ENCODE data around the gene HENMT1. TPM values are rescaled to one million over a fixed set of nuclear protein-coding genes. Genes with fewer than 3 reads are reported as not detected.
"Not testable (repeated sequence)": the region's sequence is repeated elsewhere in the genome, so short reads cannot be mapped to it uniquely, and the experiment has no call there.

The HENMT1 gene
- total RNA-seq, 1 experiment from 2014 or later = not detected

- CTCF ChIA-PET = no interaction called here
- Histone ChIP-seq H4K20me1 (ENCODE audit: insufficient read depth) (no peaks in the 10 kb centered on the region), H3K27me3 (ENCODE audit: insufficient read depth, low read length) (no peaks in the 10 kb centered on the region), H3K4me1 (ENCODE audit: control insufficient read depth in 1 of 2, insufficient read depth in 2 of 2, low read length in 2 of 2) (peaks cover 0 to under 1% of the 10 kb centered on the region in 2 experiments; a peak in 1 of 4 replicates), H2AFZ (ENCODE audit: low read depth, low read length, poor library complexity, severe bottlenecking) (no peak overlapping the region), H3K27ac (ENCODE audit: low read depth, low read length) (no peak overlapping the region), H3K4me3 (replicated peaks in 1 of 2; ENCODE audit: low read depth in 1 of 2, low read length in 2 of 2) (no peak overlapping the region), H3K9me3 (ENCODE audit: control insufficient read depth in 1 of 2, insufficient read depth in 1 of 2, low read depth in 1 of 2, low read length in 2 of 2) (no peaks in the 10 kb centered on the region), H3K9me2 (ENCODE audit: insufficient read depth) (no peaks in the 10 kb centered on the region), H3K36me3 (ENCODE audit: control insufficient read depth in 1 of 2, insufficient read depth in 2 of 2, low read length in 2 of 2) (no peaks in the 10 kb centered on the region), H3K79me2 (ENCODE audit: insufficient read depth, low read length) (peaks cover under 1% of the 10 kb centered on the region; the same call in 1 of the 2 replicates), H3K4me2 (ENCODE audit: low read length) (no peak overlapping the region), H3K9ac (ENCODE audit: low read length) (no peak overlapping the region)
- ATAC-seq (no peak), DNase-seq (ENCODE audit: low read depth, low spot score) (no peak)
- POLR2A ChIA-PET = no interaction called here
- intact Hi-C loops (cut with micrococcal nuclease) = no loop called here
- RAD21 ChIA-PET (ENCODE audit: low non-redundant PET in 1 of 2, low total read pairs in 2 of 2, uncharacterized antibody in 2 of 2, unreplicated experiment in 2 of 2) = no interaction called here
- TF ChIP-seq SP1 (IDR thresholded peaks at IDR 0.05; ENCODE audit: low read depth) = no peak
- no peak for TF ChIP-seq POLR2A (IDR thresholded peaks at IDR 0.05; ENCODE audit: borderline replicate concordance, extremely low read depth, insufficient read depth, insufficient read length)
- no peak for TF ChIP-seq FOSL1 (IDR thresholded peaks at IDR 0.05; ENCODE audit: low read depth)
- TF ChIP-seq EZH2phosphoT487 (IDR thresholded peaks at IDR 0.05; ENCODE audit: borderline replicate concordance) = no peak
- TF ChIP-seq SIN3A (IDR thresholded peaks at IDR 0.05; ENCODE audit: low read depth) = no peak
- no peak for TF ChIP-seq MAX (IDR thresholded peaks at IDR 0.05)
- TF ChIP-seq TCF7L2 (IDR thresholded peaks at IDR 0.05; ENCODE audit: borderline replicate concordance, extremely low read depth, insufficient read depth, insufficient read length) = no peak
- TF ChIP-seq RAD21 (IDR thresholded peaks at IDR 0.05; ENCODE audit: low read depth) = no peak
- TF ChIP-seq ELF1 (IDR thresholded peaks at IDR 0.05; ENCODE audit: borderline replicate concordance, low read depth) = no peak
- no peak for TF ChIP-seq ZNF274 (IDR thresholded peaks at IDR 0.05; ENCODE audit: low read depth, low read length)
- TF ChIP-seq CTCF (IDR thresholded peaks at IDR 0.05 in 2 of 3, conservative IDR thresholded peaks at IDR 0.05 in 1 of 3; ENCODE audit: borderline replicate concordance in 1 of 3, insufficient read depth in 1 of 3, low read depth in 2 of 3, low read length in 2 of 3) = no peak
- TF ChIP-seq SRF (IDR thresholded peaks at IDR 0.05; ENCODE audit: low read depth) = no peak
- no peak for TF ChIP-seq POLR2AphosphoS5 (IDR thresholded peaks at IDR 0.05; ENCODE audit: low read depth, low read length)
- no TSS peak for BruUV-seq (replicated peaks)
Measured at GRCh38 chr1:108685529-108685928, 24.6 kb upstream of the HENMT1 start.

- H3K27ac ChIP-seq (ENCODE audit: low read depth, low read length); RAD21 ChIA-PET (ENCODE audit: low non-redundant PET in 1 of 2, low total read pairs in 2 of 2, uncharacterized antibody in 2 of 2, unreplicated experiment in 2 of 2); H3K9me3 ChIP-seq (ENCODE audit: control insufficient read depth in 1 of 2, insufficient read depth in 1 of 2, low read depth in 1 of 2, low read length in 2 of 2); H3K9ac ChIP-seq (ENCODE audit: low read length); H3K27me3 ChIP-seq (ENCODE audit: insufficient read depth, low read length); H3K36me3 ChIP-seq (ENCODE audit: control insufficient read depth in 1 of 2, insufficient read depth in 2 of 2, low read length in 2 of 2); BruUV-seq (replicated peaks); H3K4me3 ChIP-seq (replicated peaks in 1 of 2; ENCODE audit: low read depth in 1 of 2, low read length in 2 of 2); H3K4me2 ChIP-seq (ENCODE audit: low read length); H2AFZ ChIP-seq (ENCODE audit: low read depth, low read length, poor library complexity, severe bottlenecking); H3K9me2 ChIP-seq (ENCODE audit: insufficient read depth); H3K79me2 ChIP-seq (ENCODE audit: insufficient read depth, low read length); intact Hi-C loops (cut with micrococcal nuclease); ATAC-seq; CTCF ChIA-PET; H3K4me1 ChIP-seq (ENCODE audit: control insufficient read depth in 1 of 2, insufficient read depth in 2 of 2, low read length in 2 of 2); H4K20me1 ChIP-seq (ENCODE audit: insufficient read depth); DNase-seq (ENCODE audit: low read depth, low spot score): not testable (repeated sequence)
- POLR2A ChIA-PET = interaction anchor here (5.2 kb wide), 1 partner anchor 10 kb away, joined by 17 read pairs; the partner anchor contains the start of gene PRPF38B
Measured at GRCh38 chr1:108681701-108682100, 20.8 kb upstream of the HENMT1 start.
